ENCODE results near the gene NAA35. TPM values are rescaled to one million over a fixed set of nuclear protein-coding genes. Genes with fewer than 3 reads are reported as not detected.

The NAA35 gene
- total and polyA plus RNA-seq, 9 of the 15 experiments (the other 6 are each of a cell fraction or from before 2014, with no cell fraction given) = 17.7 to 43.9 (median 29.0) TPM

GRCh38 chr9:85942913-85943709, 2.2 kb downstream of the NAA35 start (continued):
- TF ChIP-seq, protein P1, sequence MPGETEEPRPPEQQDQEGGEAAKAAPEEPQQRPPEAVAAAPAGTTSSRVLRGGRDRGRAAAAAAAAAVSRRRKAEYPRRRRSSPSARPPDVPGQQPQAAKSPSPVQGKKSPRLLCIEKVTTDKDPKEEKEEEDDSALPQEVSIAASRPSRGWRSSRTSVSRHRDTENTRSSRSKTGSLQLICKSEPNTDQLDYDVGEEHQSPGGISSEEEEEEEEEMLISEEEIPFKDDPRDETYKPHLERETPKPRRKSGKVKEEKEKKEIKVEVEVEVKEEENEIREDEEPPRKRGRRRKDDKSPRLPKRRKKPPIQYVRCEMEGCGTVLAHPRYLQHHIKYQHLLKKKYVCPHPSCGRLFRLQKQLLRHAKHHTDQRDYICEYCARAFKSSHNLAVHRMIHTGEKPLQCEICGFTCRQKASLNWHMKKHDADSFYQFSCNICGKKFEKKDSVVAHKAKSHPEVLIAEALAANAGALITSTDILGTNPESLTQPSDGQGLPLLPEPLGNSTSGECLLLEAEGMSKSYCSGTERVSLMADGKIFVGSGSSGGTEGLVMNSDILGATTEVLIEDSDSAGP (CRISPR knock-in tag; IDR thresholded peaks at IDR 0.05) = no peak
- TF ChIP-seq RBM14 (IDR thresholded peaks at IDR 0.05; ENCODE audit: borderline replicate concordance, insufficient read depth, low read depth, low read length) (no peak), TRIM25 (IDR thresholded peaks at IDR 0.05; ENCODE audit: borderline replicate concordance) (no peak), MEIS2 (IDR thresholded peaks at IDR 0.05; ENCODE audit: partially characterized antibody) (no peak)
